Adrenal gland (tissue), 12 donors: Measurements from ENCODE around the gene BACH1. TPM values are rescaled to one million over a fixed set of nuclear protein-coding genes. Genes with fewer than 3 reads are reported as not detected.
A peak's percentile ranks its signal among the peaks of the same experiment; 100 is the strongest.

Experiments used
- DNase-seq, 7 donors: peaks; one replicate each; pipeline ENCODE4 v3.0.0-alpha.2; 2019 to 2020
- H3K27ac ChIP-seq, 5 donors: fragments of 200-600 bp; sonication (generic) in 4 of 5; 1 replicate in 3 of 5; 2 replicates in 2 of 5; pipeline versions ENCODE4 v1.5.1 to v1.8.0; 2016 to 2020; ENCODE audit warnings: mild to moderate bottlenecking in 1 of 5
- H3K27me3 ChIP-seq: fragments of 200-600 bp; 2 replicates; pipeline ENCODE4 v1.8.0; 2021
- H3K36me3 ChIP-seq, 2 donors: fragments of 200-600 bp; replicated peaks in 1 of 2; 1 replicate in 1 of 2; 2 replicates in 1 of 2; pipeline versions ENCODE4 v1.5.1 to v1.8.0; 2018 to 2022
- H3K4me1 ChIP-seq, 2 donors: fragments of 200-600 bp; replicated peaks in 1 of 2; 1 replicate in 1 of 2; 2 replicates in 1 of 2; pipeline versions ENCODE4 v1.5.1 to v1.8.0; 2018 to 2021
- H3K4me3 ChIP-seq, 4 donors: fragments of 200-600 bp; sonication (generic) in 3 of 4; one replicate each; pipeline ENCODE4 v1.5.1; 2016 to 2018
- H3K9me3 ChIP-seq, 3 donors: fragments of 200-600 bp; sonication (generic) in 1 of 3; replicated peaks in 1 of 3; 1 replicate in 2 of 3; 2 replicates in 1 of 3; pipeline versions ENCODE4 v1.5.1 to v1.8.0; 2016 to 2021
- CTCF ChIP-seq, 6 experiments: fragments of 450-650 bp in 4 of 6; fragments of 200-600 bp in 2 of 6; sonication (generic) in 1 of 6; IDR thresholded peaks; 1 replicate in 5 of 6; 2 replicates in 1 of 6; pipeline versions ENCODE4 v1.5.1 to v1.8.0; 2016 to 2021; ENCODE audit warnings: antibody characterized with exemption in 6 of 6, mild to moderate bottlenecking in 2 of 6, moderate library complexity in 1 of 6
- POLR2A ChIP-seq, 2 donors: fragments of 450-650 bp; IDR thresholded peaks; one replicate each; pipeline ENCODE4 v1.6.1; 2017; ENCODE audit warnings: antibody characterized with exemption in 2 of 2, mild to moderate bottlenecking in 2 of 2, moderate library complexity in 1 of 2
- WGBS, 4 donors: extraction: QIAGEN DNeasy Blood & Tissue Kit in 2 of 4; methylation state at CpG; one replicate each; pipeline versions ENCODE4 v1.1.5 to v1.1.7; 2013 to 2017; 5-methylcytosine and 5-hydroxymethylcytosine counted together
- intact Hi-C, 2 donors: fragments of 100-400 bp; cut with DNase I; formaldehyde crosslinking; loops; one replicate each; pipeline versions ENCODE4 v1.14.1 to v1.15.0; 2022 to 2023
- polyA plus RNA-seq, 3 donors: library from polyadenylated mRNA; stranded (reverse); fragments of 200-250 nt in 2 of 3; fragments of 350-450 nt in 1 of 3; fragmentation: Illumina TruSeq in 1 of 3; extraction: RNeasy Lipid Tissue Mini Kit (QIAGEN cat#74804) in 1 of 3; gene quantifications; one replicate each; pipeline ENCODE4 v1.2.3, GENCODE V29; 2013 to 2014
- total RNA-seq, 9 donors: library from RNA; depleted of rRNA in 4 of 9; stranded (reverse); fragments of >200 nt in 4 of 9; fragments of 120-200 nt in 1 of 9; fragmentation: NEBNext Ultra II Directional in 1 of 9; extraction: Animal tissue kit (Norgen Biotek cat#: 25700) in 1 of 9; gene quantifications; one replicate each; pipeline versions ENCODE4 v1.1.0 to v1.2.4, GENCODE V29; 2013 to 2023
- donor health status: healthy with polysubstance abuse.
- donor health status: Bipolar disorder and iron deficiency.
- donor health status: DM: yes; HTN: yes; CAD: no.
- donor health status: DM: no; HTN: no; CAD: no.
- donor health status: DM: no; HTN: no; CAD: no.
- donor health status: DM: yes; HTN: yes; CAD: no.

BACH1 gene
- total and polyA plus RNA-seq, 12 donors: 5.1 to 61.2 (median 38.6) TPM

DNA sequence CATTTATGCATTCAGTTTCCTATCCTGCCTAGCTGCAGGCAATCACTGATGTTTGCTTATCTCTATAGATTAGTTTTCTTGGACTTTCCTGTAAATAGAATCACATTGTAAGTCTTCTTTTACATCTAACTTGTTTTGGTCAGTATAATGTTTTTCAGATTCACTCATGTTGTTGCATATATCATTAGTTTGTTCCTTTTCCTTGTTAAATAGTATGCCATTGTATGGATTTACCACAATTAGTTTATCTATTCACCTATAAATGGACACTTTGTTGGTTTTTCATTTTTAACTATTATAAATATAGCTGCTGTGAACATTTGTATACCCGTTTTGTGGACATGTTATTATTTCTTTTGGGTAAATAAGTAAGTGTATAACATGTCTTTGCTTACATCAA is 44.2 kb upstream of the BACH1 start:
- Histone ChIP-seq H3K4me1 (peaks cover 0 to 13% of the 10 kb centered on the region in 2 donors), H3K9me3 (no peaks in the 10 kb centered on the region), H3K4me3 (no peak overlapping the region), H3K27ac (no peak overlapping the region), H3K36me3 (no peaks in the 10 kb centered on the region), H3K27me3 (no peaks in the 10 kb centered on the region)
- intact Hi-C loops: no loop called here
- 76 to 89% (median 85%) methylated on average over 1 of the region's 1 CpG for WGBS, 4 donors
- TF ChIP-seq POLR2A (IDR thresholded peaks at IDR 0.05): no peak
- no peak for DNase-seq

DNA sequence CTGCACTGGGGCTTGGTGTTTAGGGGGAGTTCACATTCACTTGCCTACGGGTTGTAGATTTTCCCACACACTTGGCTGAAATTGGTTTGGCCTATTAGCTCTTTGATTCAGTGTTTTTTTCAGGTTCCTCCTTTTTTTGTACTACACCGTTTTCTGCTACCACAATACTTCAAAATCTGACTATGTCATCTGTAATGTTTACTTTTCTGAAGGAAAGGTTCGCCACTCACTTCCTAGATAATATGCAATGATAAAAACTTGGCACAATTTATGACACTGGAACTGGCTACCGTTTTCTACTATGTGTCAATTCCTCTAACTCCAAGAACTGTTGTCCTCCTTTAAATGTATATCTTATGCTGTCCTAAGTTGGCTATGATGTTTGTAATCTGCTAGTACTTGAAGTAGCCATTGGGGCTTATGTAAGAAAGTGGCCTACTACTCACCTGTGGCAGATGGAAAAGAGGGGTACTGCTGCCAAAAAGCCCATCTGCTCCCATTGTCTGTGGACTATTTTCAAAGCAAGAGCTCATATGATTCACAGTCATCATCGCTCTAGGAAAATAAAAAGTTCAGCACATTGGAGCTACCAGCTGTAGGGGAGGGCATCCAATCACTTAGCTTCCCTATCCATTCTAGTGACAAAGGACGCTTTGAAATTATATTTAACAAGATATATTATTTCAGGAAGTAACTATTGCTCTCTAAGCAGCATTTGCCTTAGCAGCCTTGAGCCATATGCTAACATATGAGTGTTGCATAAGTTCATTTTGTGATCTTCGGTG is 42.4 kb upstream of the BACH1 start:
- intact Hi-C loops: no loop called here
- no peaks in the 10 kb centered on the region for H3K36me3 ChIP-seq
- peaks cover 0 to 13% of the 10 kb centered on the region in 2 donors for H3K4me1 ChIP-seq
- WGBS, 4 donors: 64 to 72% (median 68%) methylated on average over 7 of the region's 7 CpGs
- H3K4me3 ChIP-seq: no peak overlapping the region
- no peaks in the 10 kb centered on the region for H3K27me3 ChIP-seq
- no peaks in the 10 kb centered on the region for H3K9me3 ChIP-seq
- H3K27ac ChIP-seq: peak overlapping the region in 1 of 5 donors; percentile 55
- DNase-seq: no peak
- TF ChIP-seq CTCF (IDR thresholded peaks at IDR 0.05) (no peak), POLR2A (IDR thresholded peaks at IDR 0.05) (no peak)

- intact Hi-C loops: no loop called here
- TF ChIP-seq CTCF (IDR thresholded peaks at IDR 0.05): no peak
- TF ChIP-seq POLR2A (IDR thresholded peaks at IDR 0.05): no peak
- Histone ChIP-seq H3K27me3 (no peaks in the 10 kb centered on the region), H3K4me1 (peaks cover 0 to 13% of the 10 kb centered on the region in 2 donors), H3K27ac (no peak overlapping the region), H3K9me3 (no peaks in the 10 kb centered on the region), H3K36me3 (no peaks in the 10 kb centered on the region), H3K4me3 (no peak overlapping the region)
- 70 to 88% (median 75%) methylated on average over 2 of the region's 2 CpGs for WGBS, 4 donors
- DNase-seq: peak in 1 of 7 donors; percentile 32
These were observed 41.0 kb upstream of the BACH1 start for GRCh38 chr21:29257701-29258100.

DNA sequence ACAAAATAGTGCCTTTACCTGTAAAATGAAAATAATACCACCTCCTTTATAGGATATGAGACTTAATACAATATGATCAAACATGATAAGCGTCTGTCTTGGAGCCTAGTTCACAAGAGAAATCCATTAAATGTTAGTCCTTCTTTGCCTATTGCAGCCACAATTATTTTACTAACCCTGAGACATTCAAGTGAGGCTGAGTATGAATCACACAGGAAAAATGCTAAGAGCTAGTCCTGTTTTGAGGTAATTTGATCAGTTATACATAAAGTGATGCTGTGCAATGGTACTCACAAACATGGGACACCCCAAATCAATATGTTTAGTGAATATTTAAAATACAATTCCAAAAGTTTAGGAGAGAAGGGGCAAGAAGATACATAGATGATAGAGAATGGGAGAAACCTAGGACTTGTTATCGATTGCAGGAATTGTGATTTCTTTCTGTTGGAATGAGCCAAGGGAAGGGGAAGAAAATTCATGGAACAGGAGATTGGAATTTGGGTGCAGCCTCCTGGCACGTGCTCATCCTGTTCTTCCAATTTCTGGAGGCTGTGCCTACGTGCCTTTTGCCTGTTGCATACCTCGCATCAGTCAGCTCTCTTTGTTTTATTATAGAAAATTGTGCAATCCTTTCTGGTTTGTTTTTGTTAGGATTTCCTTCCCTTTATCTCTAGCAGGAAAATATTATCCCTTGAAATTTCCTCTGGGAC is 39.9 kb upstream of the BACH1 start:
- intact Hi-C loops: no loop called here
- peak in 1 of 7 donors; percentile 28 for DNase-seq
- Histone ChIP-seq H3K27me3 (no peaks in the 10 kb centered on the region), H3K4me3 (no peak overlapping the region), H3K9me3 (no peaks in the 10 kb centered on the region), H3K36me3 (no peaks in the 10 kb centered on the region), H3K27ac (no peak overlapping the region), H3K4me1 (peaks cover 0 to 13% of the 10 kb centered on the region in 2 donors)
- no peak for TF ChIP-seq POLR2A (IDR thresholded peaks at IDR 0.05)
- no peak for TF ChIP-seq CTCF (IDR thresholded peaks at IDR 0.05)
- WGBS, 4 donors: 38 to 52% (median 44%) methylated on average over 5 of the region's 5 CpGs
